Calu3 (cell line): ENCODE results near the gene TULP3. TPM values are rescaled to one million over a fixed set of nuclear protein-coding genes. Genes with fewer than 3 reads are reported as not detected.
"Not testable (repeated sequence)": the region's sequence is repeated elsewhere in the genome, so short reads cannot be mapped to it uniquely, and the experiment has no call there.

ENCODE experiments used
- BruUV-seq: library from RNA; stranded (reverse); fragments of 400-500 nt; replicated peaks from 2 replicates; lab custom pipeline; 2021; lab: Mats Ljungman, UMichigan
- CTCF ChIA-PET: fragments of 300-600 bp; sonication (Branson Sonifier 250); formaldehyde crosslinking; loops from one replicate; lab custom pipeline; 2022; ENCODE audit warnings: antibody characterized with exemption; lab: Charles Lee
- DNase-seq: peaks from one replicate; pipeline ENCODE4 v3.0.0; 2022
- H3K27ac Mint-ChIP-seq: one replicate; pipeline ENCODE4 v1.8.0; 2022; ENCODE audit warnings: mixed read lengths; ENCODE audit not compliant: unreplicated experiment
- H3K27me3 Mint-ChIP-seq: one replicate; pipeline ENCODE4 v1.8.0; 2022; ENCODE audit warnings: mixed read lengths; ENCODE audit not compliant: unreplicated experiment
- H3K36me3 Mint-ChIP-seq: one replicate; pipeline ENCODE4 v1.8.0; 2022; ENCODE audit warnings: mild to moderate bottlenecking, moderate library complexity, mixed read lengths; ENCODE audit not compliant: insufficient read depth, unreplicated experiment
- H3K4me1 Mint-ChIP-seq: one replicate; pipeline ENCODE4 v1.8.0; 2022; ENCODE audit warnings: mild to moderate bottlenecking, low read depth, mixed read lengths; ENCODE audit not compliant: unreplicated experiment
- H3K4me3 Mint-ChIP-seq: one replicate; pipeline ENCODE4 v1.8.0; 2022; ENCODE audit warnings: mild to moderate bottlenecking, low read depth, moderate library complexity, mixed read lengths; ENCODE audit not compliant: unreplicated experiment
- H3K9me3 Mint-ChIP-seq: one replicate; pipeline ENCODE4 v1.8.0; 2022; ENCODE audit warnings: low read depth, mixed read lengths; ENCODE audit not compliant: unreplicated experiment
- intact Hi-C: fragments of 100-400 bp; cut with micrococcal nuclease; formaldehyde crosslinking; loops from one replicate; pipeline ENCODE4 v1.10.0; 2022; ENCODE audit not compliant: unreplicated experiment
- total RNA-seq: library from RNA; stranded (reverse); gene quantifications from 2 replicates; pipeline ENCODE4 v1.2.3, GENCODE V29; 2022
- TF ChIP-seq, protein P1 (sequence below): fragments of 200-600 bp; IDR thresholded peaks from one replicate; pipeline ENCODE4 v1.8.0; 2022; ENCODE audit warnings: antibody characterized with exemption; ENCODE audit not compliant: unreplicated experiment

The TULP3 gene
- total RNA-seq, 1 experiment from 2014 or later: 21.6 TPM

DNA sequence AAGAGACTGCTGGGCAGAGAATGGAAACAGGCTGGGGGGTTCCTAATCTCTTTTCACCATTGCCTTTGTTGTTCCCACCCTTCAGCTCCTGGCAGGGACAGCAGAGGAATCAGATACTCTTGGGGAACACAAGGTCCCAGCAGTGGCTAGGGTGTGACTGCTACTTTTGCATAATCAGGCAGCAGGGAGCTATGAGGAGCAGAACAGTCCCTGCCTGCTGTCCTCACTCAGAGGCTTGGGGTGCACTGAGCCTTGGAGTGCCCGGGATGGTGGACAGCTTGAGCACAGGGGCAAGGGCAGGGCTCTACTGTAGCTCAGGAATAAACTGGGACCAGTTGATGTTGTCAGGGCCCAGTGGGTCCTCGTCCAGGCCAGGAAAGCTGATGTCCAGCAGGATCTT, 32.4 kb upstream of the TULP3 start:
- H3K9me3 Mint-ChIP-seq: no peaks in the 10 kb centered on the region
- H3K27ac Mint-ChIP-seq: no peak overlapping the region
- H3K4me1 Mint-ChIP-seq: no peaks in the 10 kb centered on the region
- DNase-seq: no peak
- no TSS peak for BruUV-seq
- intact Hi-C loops: no loop called here
- H3K27me3 Mint-ChIP-seq: no peaks in the 10 kb centered on the region
- TF ChIP-seq, protein P1, sequence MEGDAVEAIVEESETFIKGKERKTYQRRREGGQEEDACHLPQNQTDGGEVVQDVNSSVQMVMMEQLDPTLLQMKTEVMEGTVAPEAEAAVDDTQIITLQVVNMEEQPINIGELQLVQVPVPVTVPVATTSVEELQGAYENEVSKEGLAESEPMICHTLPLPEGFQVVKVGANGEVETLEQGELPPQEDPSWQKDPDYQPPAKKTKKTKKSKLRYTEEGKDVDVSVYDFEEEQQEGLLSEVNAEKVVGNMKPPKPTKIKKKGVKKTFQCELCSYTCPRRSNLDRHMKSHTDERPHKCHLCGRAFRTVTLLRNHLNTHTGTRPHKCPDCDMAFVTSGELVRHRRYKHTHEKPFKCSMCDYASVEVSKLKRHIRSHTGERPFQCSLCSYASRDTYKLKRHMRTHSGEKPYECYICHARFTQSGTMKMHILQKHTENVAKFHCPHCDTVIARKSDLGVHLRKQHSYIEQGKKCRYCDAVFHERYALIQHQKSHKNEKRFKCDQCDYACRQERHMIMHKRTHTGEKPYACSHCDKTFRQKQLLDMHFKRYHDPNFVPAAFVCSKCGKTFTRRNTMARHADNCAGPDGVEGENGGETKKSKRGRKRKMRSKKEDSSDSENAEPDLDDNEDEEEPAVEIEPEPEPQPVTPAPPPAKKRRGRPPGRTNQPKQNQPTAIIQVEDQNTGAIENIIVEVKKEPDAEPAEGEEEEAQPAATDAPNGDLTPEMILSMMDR: no peak
- H3K4me3 Mint-ChIP-seq: no peak overlapping the region
- CTCF ChIA-PET: interaction anchor here (0.6 kb wide), 1 partner anchor 669 kb away, joined by 3 read pairs; no protein-coding TSS in a partner anchor
- H3K36me3 Mint-ChIP-seq: peaks cover 32% of the 10 kb centered on the region

DNA sequence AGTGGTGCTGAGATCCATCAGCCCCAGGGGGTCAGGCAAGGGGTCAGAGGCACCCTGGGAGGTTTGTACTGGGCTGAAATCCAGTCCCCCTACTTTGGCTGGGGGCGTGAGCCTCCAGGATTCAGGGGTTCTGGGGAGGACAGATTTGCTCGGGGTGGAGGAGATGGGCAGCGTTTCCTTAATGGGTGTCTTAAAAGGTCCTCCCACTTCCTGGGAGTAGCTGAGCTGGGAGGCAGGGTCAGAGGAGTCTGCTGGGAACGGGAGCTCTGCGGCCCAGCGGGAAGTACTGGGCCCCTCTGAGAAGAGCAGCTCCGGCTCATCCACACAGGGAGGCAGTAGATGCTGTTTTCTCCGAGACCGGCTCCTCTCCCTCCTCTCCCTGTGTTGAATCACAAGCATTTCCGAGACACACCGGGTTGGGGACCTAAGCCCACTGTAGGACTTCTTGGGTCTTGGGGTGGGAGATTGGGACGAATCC, 31.7 kb upstream of the TULP3 start:
- no peaks in the 10 kb centered on the region for H3K4me1 Mint-ChIP-seq
- BruUV-seq: no TSS peak
- H3K4me3 Mint-ChIP-seq: no peak overlapping the region
- CTCF ChIA-PET: interaction anchor here (0.6 kb wide), 1 partner anchor 670 kb away, joined by 3 read pairs; no protein-coding TSS in a partner anchor
- H3K27ac Mint-ChIP-seq: no peak overlapping the region
- H3K36me3 Mint-ChIP-seq: peaks cover 39% of the 10 kb centered on the region
- H3K9me3 Mint-ChIP-seq: no peaks in the 10 kb centered on the region
- DNase-seq: no peak
- intact Hi-C loops: no loop called here
- no peaks in the 10 kb centered on the region for H3K27me3 Mint-ChIP-seq
- TF ChIP-seq, protein P1: no peak

DNA sequence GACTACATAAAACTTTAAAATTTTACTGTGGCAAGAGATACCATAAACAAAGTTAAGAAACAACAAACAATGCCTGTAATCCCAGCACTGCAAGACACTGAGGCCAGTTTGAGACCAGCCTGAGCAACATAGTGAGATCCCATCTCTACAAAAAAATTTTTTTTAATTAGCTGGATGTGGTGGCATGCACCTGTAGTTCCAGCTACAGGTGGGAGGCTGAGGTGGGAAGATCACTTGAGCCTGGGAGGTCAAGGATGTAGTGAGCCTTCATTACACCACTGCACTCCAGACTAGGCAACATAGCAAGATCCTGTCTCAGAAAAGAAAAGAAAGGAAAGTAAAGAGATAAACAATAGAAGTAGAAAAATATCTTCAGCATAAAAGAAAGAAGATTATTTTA, 30.5 kb upstream of the TULP3 start:
- TF ChIP-seq, protein P1: no peak
- Mint-ChIP-seq H3K9me3 (no peaks in the 10 kb centered on the region), H3K27me3 (no peaks in the 10 kb centered on the region), H3K4me1 (no peaks in the 10 kb centered on the region), H3K27ac (no peak overlapping the region), H3K4me3 (no peak overlapping the region), H3K36me3 (peaks cover 44% of the 10 kb centered on the region)
- CTCF ChIA-PET: no interaction called here
- no TSS peak for BruUV-seq
- intact Hi-C loops: no loop called here
- DNase-seq: no peak

DNA sequence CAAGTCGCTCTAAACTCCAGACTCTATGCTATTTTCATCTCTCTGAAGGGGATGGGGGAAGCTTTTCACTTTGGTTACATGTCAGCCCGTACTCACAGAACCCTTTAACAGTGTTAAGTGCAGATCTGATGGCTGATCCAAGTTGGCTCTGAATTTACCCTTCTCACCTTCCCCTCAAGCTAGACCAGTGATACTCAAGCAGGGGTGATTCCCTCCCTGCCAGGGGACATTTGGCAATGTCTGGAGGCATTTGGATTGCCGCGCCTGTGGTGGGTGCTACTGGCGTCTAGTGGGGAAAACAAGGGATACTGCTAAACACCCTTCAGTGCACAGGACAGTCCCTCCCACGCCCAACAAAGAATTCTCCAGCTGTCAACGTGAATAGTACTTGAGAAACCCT, 27.8 kb upstream of the TULP3 start:
- CTCF ChIA-PET: no interaction called here
- intact Hi-C loops: no loop called here
- Mint-ChIP-seq H3K4me3 (no peak overlapping the region), H3K27me3 (no peaks in the 10 kb centered on the region), H3K4me1 (no peaks in the 10 kb centered on the region), H3K9me3 (no peaks in the 10 kb centered on the region), H3K27ac (no peak overlapping the region), H3K36me3 (peaks cover 56% of the 10 kb centered on the region)
- DNase-seq: no peak
- no TSS peak for BruUV-seq
- TF ChIP-seq, protein P1: no peak

DNA sequence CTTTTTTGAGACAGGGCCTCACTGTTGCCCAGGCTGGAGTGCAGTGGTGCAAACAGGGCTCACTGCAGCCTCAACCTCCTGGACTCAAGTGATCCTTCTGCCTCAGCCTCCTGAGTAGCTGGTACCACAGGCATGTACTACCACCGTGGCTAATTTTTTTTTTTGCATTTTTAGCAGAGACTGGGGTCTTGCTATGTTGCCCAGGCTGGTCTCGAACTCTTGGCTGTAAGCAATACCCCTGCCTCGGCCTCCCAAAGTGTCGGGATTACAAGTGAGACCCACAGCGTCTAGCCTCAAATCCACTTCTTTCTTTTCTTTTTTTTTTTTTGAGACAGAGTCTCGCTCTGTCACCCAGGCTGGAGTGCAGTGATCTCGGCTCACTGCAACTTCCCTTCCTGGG, 27.3 kb upstream of the TULP3 start:
- H3K27me3 Mint-ChIP-seq, H3K4me3 Mint-ChIP-seq, intact Hi-C loops, DNase-seq, BruUV-seq, CTCF ChIA-PET, H3K27ac Mint-ChIP-seq, H3K4me1 Mint-ChIP-seq, H3K9me3 Mint-ChIP-seq: not testable (repeated sequence)
- peaks cover 55% of the 10 kb centered on the region for H3K36me3 Mint-ChIP-seq
